Hematopoietic multipotent progenitor cell treated with erythropoietin and hydrocortisone succinate and interleukin-3 and kit ligand, for 17 days (in vitro differentiated cells): Measurements from ENCODE around the gene PRODH.
"Not testable (repeated sequence)": the region's sequence is repeated elsewhere in the genome, so short reads cannot be mapped to it uniquely, and the experiment has no call there.

Source experiments
- DNase-seq: peaks from one replicate; pipeline ENCODE4 v3.0.0-alpha.2; 2015; ENCODE audit warnings: low spot score

Gene PRODH

GRCh38 chr22:18967391-18968010 lies 31.4 kb upstream of the PRODH start:
- not testable (repeated sequence) for DNase-seq

DNA sequence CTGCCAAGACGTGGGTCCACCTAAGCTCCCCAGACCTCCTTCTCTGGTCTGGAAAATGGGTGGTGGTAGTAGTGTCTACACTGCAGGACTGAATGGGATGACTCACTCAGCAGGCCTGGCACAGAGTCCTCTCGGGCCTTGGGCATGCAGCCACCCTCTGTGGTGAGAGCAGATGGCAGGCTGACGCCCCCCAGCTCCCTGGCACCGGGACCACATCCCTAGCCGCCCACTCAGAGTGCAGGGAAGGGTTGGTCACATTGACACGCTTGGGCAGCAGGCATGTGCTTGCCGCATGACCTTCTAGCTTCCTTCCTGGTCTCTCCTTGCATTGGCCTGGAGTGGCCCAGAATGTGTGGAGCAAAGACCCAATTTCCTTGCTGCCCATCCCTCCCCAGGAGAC lies 30.7 kb upstream of the PRODH start:
- DNase-seq = no peak

DNA sequence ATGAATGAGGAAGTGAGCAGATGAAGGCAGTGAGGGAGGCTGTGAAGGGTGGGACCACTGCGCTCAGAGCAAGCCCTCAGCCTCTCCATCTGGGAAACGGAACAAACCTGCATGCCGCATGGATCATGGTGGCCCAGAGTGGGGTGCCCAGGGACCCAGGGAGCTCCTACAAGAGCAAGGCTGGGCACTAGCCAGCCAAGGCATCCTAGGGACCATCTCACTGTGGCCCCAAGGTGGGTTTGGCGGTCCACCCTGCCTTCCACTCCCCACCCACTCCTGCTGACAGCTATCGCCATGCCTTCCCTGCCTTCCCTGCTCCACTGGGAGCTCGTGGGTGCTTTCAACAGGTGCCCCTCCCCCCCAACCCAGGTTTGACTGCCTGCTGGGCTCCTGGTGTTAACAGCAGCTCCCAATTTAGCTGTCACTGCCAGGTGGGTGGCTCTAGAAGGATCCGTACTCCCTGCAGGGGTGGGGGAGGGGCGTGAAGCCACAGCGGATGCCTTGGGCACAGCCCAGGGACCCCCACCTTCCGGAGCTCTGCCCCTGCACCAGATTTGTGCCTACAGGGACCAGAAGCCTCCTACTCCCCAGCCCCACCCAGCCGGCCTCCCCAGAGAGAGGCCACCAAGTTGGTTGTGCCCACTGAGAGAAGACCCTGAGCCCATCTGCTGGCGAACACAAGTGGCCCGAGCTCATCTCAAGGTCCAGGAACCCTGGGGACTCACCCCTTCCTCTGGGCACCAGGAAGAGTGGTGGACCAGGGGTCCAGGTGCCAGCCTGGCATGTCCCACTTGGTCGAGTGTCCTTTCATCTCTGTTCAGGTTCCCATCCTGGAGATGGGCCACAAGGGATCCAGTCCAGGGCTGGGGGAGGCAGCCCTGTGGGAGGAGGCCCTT lies 29.7 kb upstream of the PRODH start:
- DNase-seq = no peak

DNA sequence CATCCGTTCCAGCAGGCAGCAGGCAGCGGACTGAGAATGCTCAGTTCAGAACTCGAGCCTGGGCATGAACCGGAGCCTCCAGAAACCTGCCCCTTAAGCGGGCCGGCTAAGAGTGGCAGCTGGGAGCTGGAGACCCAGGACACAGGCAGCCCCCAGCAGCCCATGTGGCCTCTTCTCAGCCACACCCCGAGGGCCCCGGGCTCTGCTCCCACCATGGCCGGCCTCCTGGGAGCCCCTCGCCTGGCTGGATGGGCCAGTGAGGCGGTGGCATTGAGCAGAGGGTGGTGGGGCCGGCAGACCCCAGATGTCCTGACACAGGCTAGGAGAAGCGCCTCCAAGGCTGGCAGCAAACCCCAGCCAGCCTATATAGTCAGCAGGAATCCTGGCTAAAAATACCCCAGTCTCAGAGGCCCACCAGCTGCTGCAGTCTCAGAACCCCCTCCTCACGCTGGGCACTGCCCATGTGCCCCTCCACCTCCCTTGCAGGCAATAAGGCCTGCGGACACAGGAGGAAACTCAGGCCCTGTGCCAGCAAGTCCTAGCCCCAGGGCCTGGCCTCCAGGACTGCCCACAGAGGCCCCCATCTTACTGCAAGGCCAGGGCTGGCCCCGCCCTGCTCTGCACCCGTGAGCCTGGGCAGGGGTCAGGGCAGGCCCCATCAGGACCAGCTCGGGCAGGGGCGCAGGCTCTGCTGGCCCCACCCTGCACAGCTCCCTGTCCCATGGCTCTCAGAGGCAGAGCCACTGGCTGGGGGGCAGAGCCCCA lies 28.6 kb upstream of the PRODH start:
- not testable (repeated sequence) for DNase-seq

DNA sequence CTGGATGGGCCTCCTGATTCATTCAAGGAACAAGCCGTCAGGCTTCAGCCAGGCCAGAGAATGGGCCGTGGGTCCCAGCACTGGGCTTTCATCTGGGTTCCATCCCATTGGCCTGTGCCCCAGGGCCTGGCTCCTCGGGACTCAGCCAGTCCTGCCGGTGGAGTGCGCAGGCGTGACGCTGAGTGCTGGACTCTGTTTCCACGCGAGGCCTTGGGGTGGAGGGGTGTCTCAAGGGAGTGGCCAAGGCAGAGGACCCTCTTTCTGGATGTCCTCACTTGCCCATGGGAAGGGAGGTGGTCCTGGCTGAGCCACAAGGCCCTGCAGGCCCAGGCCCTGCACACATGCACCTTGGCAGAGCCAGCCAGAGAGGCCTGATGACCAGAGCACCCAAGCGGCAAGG lies 28.0 kb upstream of the PRODH start:
- not testable (repeated sequence) for DNase-seq

DNA sequence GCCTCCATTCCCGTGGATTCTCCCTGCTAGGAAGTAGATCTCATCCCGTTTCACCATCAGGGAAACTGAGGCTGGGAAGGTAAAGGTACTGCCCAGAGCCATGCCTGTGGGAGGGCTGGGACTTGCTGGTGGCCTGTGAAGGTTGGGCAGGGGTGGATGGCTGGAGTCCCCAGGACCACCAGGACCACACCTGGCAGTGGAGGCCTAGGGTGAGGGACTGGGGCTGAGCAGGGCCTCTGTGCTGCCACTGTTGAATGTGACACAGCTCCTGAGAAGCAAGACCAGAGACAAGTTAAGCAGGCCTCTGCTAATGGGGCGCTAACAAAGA lies 26.2 kb upstream of the PRODH start:
- no peak for DNase-seq

DNA sequence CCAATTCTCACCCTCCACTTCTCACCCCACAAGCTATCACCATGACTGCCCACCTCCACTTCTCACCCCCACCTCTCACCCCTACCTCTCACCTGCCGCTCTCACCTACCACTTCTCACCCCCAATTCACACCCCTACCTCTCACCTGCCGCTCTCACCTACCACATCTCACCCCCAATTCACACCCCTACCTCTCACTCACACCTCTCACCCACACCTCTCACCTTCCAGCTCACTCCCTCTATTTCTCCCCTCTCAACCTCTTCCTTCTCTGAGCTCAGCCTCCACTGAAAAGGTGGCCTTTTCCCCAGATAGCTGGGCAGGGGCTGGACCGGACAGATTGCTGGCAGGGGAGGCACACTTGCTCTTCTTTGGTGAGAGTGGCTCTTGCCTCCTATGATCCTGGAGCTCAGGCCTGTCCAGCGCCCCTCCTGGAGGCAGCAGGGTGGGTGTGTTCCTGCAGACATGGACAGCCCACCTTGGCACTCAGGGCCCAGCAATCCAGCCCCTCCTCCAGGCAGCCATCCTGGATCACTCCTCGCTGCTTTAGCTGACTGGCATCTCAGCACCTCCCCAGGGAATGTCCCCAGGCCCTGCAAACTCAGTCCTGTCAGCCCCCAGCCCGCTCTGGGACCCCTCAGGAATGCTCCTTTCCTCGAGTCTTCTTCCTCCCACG lies 25.7 kb upstream of the PRODH start:
- DNase-seq = not testable (repeated sequence)

DNA sequence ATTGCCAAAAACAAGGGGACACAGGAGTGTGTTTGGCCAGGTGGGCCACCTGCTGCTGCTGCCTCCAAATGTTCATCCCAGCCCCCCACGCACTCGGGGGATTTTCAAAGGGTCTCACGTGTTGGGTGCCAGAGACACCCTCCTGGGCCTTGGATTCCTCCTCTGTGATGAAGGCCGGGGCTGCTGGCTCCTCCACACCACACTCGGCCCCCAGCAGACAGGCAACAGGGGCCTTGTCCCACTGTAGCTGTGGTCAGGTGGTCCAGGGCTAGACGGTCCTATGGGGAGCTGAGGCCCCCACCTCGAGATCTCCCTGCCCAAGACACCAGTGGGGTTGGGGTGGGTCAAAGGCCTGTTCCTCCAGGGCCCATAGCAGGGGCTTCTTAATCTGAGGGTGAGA lies 25.1 kb upstream of the PRODH start:
- DNase-seq = not testable (repeated sequence)

DNA sequence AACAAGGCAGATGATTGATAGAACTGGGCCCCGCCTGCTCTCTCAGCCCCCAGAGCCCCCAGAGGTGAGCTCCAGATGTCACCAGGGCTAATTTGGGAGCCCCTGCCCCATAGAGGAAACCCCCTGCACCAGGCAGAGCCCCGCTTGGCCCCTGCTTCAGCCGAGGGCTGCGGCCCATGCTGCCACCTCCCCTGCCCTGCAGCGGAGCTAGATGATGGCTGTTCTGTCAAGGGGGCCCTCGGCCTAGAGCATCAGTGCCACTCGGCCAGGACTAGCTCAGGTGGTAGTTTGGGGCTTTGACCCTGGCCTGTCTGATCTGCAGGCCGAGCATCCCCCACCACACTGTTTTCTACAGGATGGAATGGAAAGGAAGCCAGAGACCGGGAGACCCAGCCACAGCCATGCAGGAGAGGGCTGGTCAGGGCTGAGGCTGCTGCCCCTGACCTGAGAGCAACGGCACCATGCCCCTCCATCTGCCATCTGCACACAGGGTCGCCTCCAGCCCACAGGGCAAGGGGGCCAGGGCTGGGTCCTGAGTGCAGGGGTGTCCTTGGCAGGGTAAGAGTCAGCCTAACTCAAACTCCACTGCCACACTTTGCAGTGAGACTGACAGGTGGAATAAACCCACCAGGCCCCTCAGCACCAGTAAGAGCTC lies 24.2 kb upstream of the PRODH start:
- DNase-seq = not testable (repeated sequence)

GRCh38 chr22:18959741-18960140 lies 23.6 kb upstream of the PRODH start:
- DNase-seq = not testable (repeated sequence)

- not testable (repeated sequence) for DNase-seq
Measured at GRCh38 chr22:18959266-18959665, 23.2 kb upstream of the PRODH start.

DNA sequence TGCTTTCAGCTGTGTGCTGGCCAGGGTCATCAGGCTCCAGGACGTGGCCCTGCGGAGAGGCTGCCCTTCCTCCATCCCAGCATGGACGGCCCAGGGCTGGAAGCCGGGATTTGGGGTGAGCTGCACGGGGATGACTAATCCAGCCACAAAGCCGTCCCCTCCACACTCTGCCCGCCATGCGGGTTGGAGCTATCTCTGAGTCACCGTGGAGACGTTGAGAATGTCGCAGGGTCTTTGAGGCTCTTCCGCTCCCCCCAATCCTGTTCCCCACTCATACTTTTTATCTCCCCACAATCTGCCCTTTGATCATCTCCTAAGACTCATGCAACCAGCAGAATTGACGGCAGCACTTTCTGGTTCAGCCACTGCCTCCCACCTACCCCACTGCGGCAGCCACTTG lies 22.6 kb upstream of the PRODH start:
- not testable (repeated sequence) for DNase-seq

- DNase-seq = not testable (repeated sequence)
Measured at GRCh38 chr22:18958321-18958705, 22.2 kb upstream of the PRODH start.

DNA sequence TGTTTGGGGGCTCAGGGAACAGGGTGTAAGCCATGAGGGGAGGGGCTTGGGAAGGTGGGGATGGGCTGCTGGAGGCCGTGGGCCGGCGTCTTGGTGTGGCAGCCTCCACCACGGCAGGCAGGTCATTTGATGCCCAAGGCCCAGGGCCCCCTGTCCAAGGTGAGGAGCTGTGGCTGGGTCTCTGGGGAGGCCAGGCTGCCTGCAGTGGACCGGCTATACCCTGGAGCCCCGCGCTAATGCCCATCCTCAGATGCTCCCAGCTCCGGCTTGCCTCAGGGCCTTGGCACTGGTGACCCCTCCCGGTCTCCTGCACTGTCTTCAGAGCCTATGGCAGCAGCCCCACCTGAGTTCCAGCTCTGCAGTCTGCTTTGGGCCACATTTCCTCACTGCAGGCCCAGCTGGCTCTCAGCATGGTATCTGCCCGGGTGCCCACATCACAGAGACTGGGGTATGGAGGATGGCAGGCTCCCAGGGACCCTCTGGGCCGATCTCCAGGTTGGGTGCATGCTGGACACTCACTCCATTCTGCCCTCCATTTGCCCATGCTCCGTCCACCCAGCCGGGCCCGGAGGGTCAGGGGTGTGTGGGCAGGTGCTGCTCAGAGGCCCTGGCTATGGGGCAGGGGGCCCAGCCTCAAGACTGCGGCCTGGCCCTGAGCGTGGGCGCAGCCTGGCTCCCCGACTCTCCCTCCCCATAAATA lies 21.7 kb upstream of the PRODH start:
- not testable (repeated sequence) for DNase-seq

DNA sequence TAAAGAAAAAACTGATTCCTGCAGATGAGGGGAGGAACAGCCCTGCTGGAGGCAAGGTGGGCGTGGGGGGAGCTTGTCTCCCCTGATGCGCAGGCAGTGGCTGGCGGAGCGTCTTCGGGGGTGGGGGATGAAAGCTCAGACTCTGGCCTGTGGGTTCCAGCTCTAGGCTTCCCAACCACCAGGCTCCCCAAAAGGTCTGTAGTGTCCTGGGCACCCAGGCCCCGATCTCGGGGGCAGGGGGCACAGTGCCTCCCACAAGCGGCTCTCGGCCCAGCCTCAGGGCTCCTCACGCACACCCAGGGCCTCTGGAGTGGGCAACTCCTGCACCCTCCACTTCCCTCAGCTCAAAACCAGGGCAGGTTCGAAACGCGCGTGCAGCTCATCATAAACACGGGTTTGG lies 20.9 kb upstream of the PRODH start:
- DNase-seq = not testable (repeated sequence)

- not testable (repeated sequence) for DNase-seq
Measured at GRCh38 chr22:18956121-18956895, 20.2 kb upstream of the PRODH start.

DNA sequence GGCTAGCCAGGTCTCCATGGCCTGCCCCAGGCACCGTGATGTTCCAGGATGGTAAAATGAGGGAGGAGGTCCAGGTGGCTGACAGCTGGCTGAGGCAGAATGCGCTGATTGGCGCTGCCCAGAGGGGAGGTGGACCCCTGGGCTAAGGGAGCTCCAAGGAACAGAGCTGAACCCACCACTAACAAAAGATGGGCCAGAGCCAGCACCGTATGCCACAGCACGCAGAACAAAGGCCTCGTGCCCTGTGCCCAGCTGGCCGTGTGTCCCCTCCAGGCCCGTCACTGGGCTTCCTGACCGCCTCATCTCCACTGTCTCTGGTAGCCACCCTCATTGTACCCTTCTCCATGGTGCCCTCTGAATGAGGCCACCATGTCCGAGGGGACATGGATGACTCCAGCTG lies 19.6 kb upstream of the PRODH start:
- no peak for DNase-seq

GRCh38 chr22:18954990-18955571 lies 19.0 kb upstream of the PRODH start:
- DNase-seq = no peak

GRCh38 chr22:18954303-18954989 lies 18.4 kb upstream of the PRODH start:
- DNase-seq = peak; percentile 36
